Gastrocnemius medialis (tissue), 4 donors: ENCODE measurements around the gene RPUSD1. TPM values are rescaled to one million over a fixed set of nuclear protein-coding genes. Genes with fewer than 3 reads are reported as not detected.

Experiments
- ATAC-seq, 2 donors: fragments of 150-250 bp; one replicate each; pipeline ENCODE4 v1.9.1; 2016
- DNase-seq, 2 donors: peaks; one replicate each; pipeline ENCODE4 v3.0.0-alpha.2; 2019
- H3K27ac ChIP-seq, 4 donors: fragments of 200-600 bp; sonication (generic); 1 replicate in 1 of 4; 2 replicates in 3 of 4; pipeline ENCODE4 v1.5.1; 2016 to 2018; ENCODE audit warnings: mild to moderate bottlenecking in 2 of 4, moderate library complexity in 1 of 4
- H3K27me3 ChIP-seq, 3 donors: fragments of 200-600 bp; sonication (generic) in 2 of 3; 1 replicate in 1 of 3; 2 replicates in 2 of 3; pipeline versions ENCODE4 v1.5.1 to v1.6.0; 2016 to 2019; ENCODE audit warnings: mild to moderate bottlenecking in 1 of 3, moderate library complexity in 1 of 3
- H3K36me3 ChIP-seq, 2 donors: fragments of 200-600 bp; sonication (generic) in 1 of 2; one replicate each; pipeline ENCODE4 v1.5.1; 2017 to 2018
- H3K4me1 ChIP-seq, 2 donors: fragments of 200-600 bp; sonication (generic) in 1 of 2; one replicate each; pipeline ENCODE4 v1.5.1; 2016 to 2017; ENCODE audit warnings: mild to moderate bottlenecking in 2 of 2
- H3K4me3 ChIP-seq, 4 donors: fragments of 200-600 bp; sonication (generic) in 3 of 4; 1 replicate in 1 of 4; 2 replicates in 3 of 4; pipeline ENCODE4 v1.5.1; 2016 to 2019; ENCODE audit warnings: mild to moderate bottlenecking in 2 of 4
- H3K9me3 ChIP-seq, 3 donors: fragments of 200-600 bp; sonication (generic) in 2 of 3; 1 replicate in 1 of 3; 2 replicates in 2 of 3; pipeline ENCODE4 v1.5.1; 2016 to 2019
- POLR2A ChIP-seq, 2 donors: fragments of 450-650 bp; IDR thresholded peaks; one replicate each; pipeline ENCODE4 v1.6.1; 2017; ENCODE audit warnings: antibody characterized with exemption in 2 of 2, mild to moderate bottlenecking in 2 of 2, moderate library complexity in 2 of 2
- in situ Hi-C, 4 donors: fragments of 200-750 bp; cut with MboI; loops; one replicate each; pipeline versions ENCODE4 v1.15.0 to v1.8.0; 2017; ENCODE audit warnings: low sequenced_read_pairs in 4 of 4
- intact Hi-C: fragments of 100-400 bp; cut with DNase I; formaldehyde crosslinking; loops from one replicate; pipeline ENCODE4 v1.15.1; 2023; ENCODE audit warnings: low total_unique reads
- total RNA-seq, 4 donors: library from RNA; depleted of rRNA; stranded (reverse); fragments of >200 nt; gene quantifications; one replicate each; pipeline versions ENCODE4 v1.1.0 to v1.2.3, GENCODE V29; 2016
- TF ChIP-seq, protein P1 (sequence below), 5 experiments: fragments of 450-650 bp in 3 of 5; fragments of 200-600 bp in 2 of 5; sonication (generic) in 2 of 5; IDR thresholded peaks in 4 of 5; conservative IDR thresholded peaks in 1 of 5; 1 replicate in 4 of 5; 2 replicates in 1 of 5; pipeline ENCODE4 v1.5.1; 2016 to 2019; ENCODE audit warnings: antibody characterized with exemption in 5 of 5, mild to moderate bottlenecking in 3 of 5, moderate library complexity in 3 of 5

The RPUSD1 gene
- total RNA-seq, 4 donors from 2014 or later = 7.8 to 23.8 (median 15.2) TPM

DNA sequence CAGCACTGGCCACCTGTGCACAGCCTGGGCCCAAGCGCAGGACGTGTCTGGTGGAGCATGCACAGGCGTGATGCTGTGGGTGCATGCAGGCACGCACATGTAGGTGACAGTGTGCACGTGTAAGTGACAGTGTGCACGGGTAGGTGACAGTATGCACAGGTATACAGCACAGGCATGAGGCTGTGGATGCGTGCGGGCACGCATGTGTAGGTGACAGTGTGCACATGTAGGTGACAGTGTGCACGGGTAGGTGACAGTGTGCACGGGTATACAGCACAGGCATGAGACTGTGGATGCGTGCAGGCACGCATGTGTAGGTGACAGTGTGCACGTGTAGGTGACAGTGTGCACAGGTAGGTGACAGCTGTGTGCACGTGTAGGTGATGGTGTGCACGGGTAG, 7.9 kb downstream of the RPUSD1 start:
- intact Hi-C loops = no loop called here
- Histone ChIP-seq H3K27ac (no peak overlapping the region), H3K4me1 (no peaks in the 10 kb centered on the region), H3K27me3 (peaks cover 34 to 69% (median 54%) of the 10 kb centered on the region in 3 donors), H3K4me3 (no peak overlapping the region), H3K9me3 (no peaks in the 10 kb centered on the region), H3K36me3 (no peaks in the 10 kb centered on the region)
- DNase-seq (no peak), ATAC-seq (no peak)
- TF ChIP-seq POLR2A (IDR thresholded peaks at IDR 0.05) = no peak
- TF ChIP-seq, protein P1, sequence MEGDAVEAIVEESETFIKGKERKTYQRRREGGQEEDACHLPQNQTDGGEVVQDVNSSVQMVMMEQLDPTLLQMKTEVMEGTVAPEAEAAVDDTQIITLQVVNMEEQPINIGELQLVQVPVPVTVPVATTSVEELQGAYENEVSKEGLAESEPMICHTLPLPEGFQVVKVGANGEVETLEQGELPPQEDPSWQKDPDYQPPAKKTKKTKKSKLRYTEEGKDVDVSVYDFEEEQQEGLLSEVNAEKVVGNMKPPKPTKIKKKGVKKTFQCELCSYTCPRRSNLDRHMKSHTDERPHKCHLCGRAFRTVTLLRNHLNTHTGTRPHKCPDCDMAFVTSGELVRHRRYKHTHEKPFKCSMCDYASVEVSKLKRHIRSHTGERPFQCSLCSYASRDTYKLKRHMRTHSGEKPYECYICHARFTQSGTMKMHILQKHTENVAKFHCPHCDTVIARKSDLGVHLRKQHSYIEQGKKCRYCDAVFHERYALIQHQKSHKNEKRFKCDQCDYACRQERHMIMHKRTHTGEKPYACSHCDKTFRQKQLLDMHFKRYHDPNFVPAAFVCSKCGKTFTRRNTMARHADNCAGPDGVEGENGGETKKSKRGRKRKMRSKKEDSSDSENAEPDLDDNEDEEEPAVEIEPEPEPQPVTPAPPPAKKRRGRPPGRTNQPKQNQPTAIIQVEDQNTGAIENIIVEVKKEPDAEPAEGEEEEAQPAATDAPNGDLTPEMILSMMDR (IDR thresholded peaks at IDR 0.05 in 4 of 5, conservative IDR thresholded peaks at IDR 0.05 in 1 of 5) = no peak
- in situ Hi-C loops = no loop called here

- ATAC-seq = no peak
- Histone ChIP-seq H3K27me3 (peaks cover 34 to 69% (median 54%) of the 10 kb centered on the region in 3 donors), H3K27ac (no peak overlapping the region), H3K4me3 (no peak overlapping the region), H3K36me3 (no peaks in the 10 kb centered on the region), H3K9me3 (no peaks in the 10 kb centered on the region), H3K4me1 (no peaks in the 10 kb centered on the region)
- DNase-seq = no peak
- intact Hi-C loops (no loop called here), in situ Hi-C loops (no loop called here)
- no peak for TF ChIP-seq POLR2A (IDR thresholded peaks at IDR 0.05)
- TF ChIP-seq, protein P1 (IDR thresholded peaks at IDR 0.05 in 4 of 5, conservative IDR thresholded peaks at IDR 0.05 in 1 of 5) = no peak
These were observed 8.6 kb downstream of the RPUSD1 start for GRCh38 chr16:779561-779960.

DNA sequence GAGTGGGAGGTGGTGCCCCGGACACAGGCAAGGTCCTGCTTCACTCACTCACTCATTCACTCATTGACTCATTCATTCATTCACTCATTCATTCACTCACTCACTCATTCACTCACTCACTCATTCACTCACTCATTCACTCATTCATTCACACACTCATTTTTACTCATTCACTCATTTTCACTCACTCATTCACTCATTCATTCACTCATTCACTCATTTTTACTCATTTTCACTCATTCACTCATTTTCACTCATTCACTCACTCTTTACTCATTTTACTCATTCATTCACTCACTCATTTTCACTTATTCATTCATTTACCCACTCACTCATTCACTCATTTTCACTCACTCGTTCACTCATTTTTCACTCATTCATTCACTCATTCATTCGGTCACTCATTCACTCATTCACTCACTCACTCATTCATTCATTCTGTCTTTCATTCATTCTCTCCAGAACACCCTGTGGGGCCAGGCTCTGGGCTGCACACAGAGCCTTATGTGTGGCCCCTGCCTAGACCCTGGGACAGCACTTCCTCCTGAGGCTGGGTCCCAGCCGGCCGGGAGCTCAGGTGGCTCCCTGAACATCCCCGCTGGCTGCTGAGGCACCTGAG, 9.2 kb downstream of the RPUSD1 start:
- in situ Hi-C loops (no loop called here), intact Hi-C loops (no loop called here)
- Histone ChIP-seq H3K4me3 (no peak overlapping the region), H3K9me3 (no peaks in the 10 kb centered on the region), H3K27me3 (peaks cover 34 to 67% (median 53%) of the 10 kb centered on the region in 3 donors), H3K36me3 (no peaks in the 10 kb centered on the region), H3K27ac (no peak overlapping the region), H3K4me1 (no peaks in the 10 kb centered on the region)
- no peak for DNase-seq
- TF ChIP-seq, protein P1 (IDR thresholded peaks at IDR 0.05 in 4 of 5, conservative IDR thresholded peaks at IDR 0.05 in 1 of 5) = no peak
- no peak for TF ChIP-seq POLR2A (IDR thresholded peaks at IDR 0.05)
- ATAC-seq = no peak

DNA sequence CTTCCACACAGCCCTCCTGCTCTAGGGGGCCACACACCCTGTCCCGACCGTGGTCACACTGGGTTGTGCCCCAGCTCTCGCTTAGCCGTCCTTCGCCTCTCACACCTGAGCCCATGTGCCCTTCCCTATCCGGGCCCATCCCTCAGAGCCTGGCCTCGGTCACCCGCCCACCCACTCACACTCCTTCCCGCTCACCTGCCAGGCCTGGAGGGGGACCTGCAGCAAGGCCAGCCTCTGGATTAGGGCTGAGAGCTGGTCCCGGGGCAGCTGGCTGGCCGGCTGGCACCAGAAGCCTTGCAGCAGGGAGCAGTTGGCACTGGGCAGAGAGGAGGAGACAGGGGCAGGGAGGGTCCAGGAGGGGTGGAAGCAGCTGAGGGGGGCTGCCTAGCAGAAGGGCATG, 9.7 kb downstream of the RPUSD1 start:
- H3K27ac ChIP-seq = no peak overlapping the region
- H3K9me3 ChIP-seq = no peaks in the 10 kb centered on the region
- no peaks in the 10 kb centered on the region for H3K36me3 ChIP-seq
- no peak overlapping the region for H3K4me3 ChIP-seq
- ATAC-seq (no peak), DNase-seq (no peak)
- no peak for TF ChIP-seq POLR2A (IDR thresholded peaks at IDR 0.05)
- TF ChIP-seq, protein P1 (IDR thresholded peaks at IDR 0.05 in 4 of 5, conservative IDR thresholded peaks at IDR 0.05 in 1 of 5) = no peak
- intact Hi-C loops = no loop called here
- peaks cover 28 to 62% (median 47%) of the 10 kb centered on the region in 3 donors for H3K27me3 ChIP-seq
- in situ Hi-C loops = no loop called here
- no peaks in the 10 kb centered on the region for H3K4me1 ChIP-seq

DNA sequence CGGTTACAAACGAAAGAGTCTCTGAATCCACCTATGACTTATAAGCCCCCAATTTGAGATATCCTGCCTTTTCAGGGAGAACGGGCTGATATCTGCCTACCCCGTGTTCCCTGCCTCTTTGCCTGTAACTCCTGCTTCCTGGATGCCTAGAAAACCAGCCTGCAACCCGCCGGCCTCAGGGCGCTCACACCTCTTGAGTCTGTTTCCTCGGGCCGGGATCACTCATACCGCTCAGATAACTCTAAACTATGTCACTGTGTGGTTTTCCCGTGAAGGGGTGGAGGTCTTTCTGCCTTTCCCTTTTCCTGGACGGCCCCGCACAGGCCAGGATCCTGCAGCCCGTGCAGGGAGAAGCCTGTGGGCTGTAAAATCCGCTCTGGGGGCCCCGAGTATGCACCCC, 10.4 kb downstream of the RPUSD1 start:
- intact Hi-C loops (no loop called here), in situ Hi-C loops (no loop called here)
- TF ChIP-seq, protein P1 (IDR thresholded peaks at IDR 0.05 in 4 of 5, conservative IDR thresholded peaks at IDR 0.05 in 1 of 5) = no peak
- TF ChIP-seq POLR2A (IDR thresholded peaks at IDR 0.05) = no peak
- Histone ChIP-seq H3K27me3 (peaks cover 23 to 56% (median 41%) of the 10 kb centered on the region in 3 donors), H3K4me3 (no peak overlapping the region), H3K4me1 (no peaks in the 10 kb centered on the region), H3K27ac (no peak overlapping the region), H3K9me3 (no peaks in the 10 kb centered on the region), H3K36me3 (no peaks in the 10 kb centered on the region)
- ATAC-seq = no peak
- no peak for DNase-seq
